Panc1 (cell line): ENCODE measurements around the gene ATP6V1G3. TPM values are rescaled to one million over a fixed set of nuclear protein-coding genes. Genes with fewer than 3 reads are reported as not detected.

Experiments
- ATAC-seq: fragments of 200-7000 bp; cut with Tn5 transposase; 2 replicates; pipeline ENCODE4 v1.9.1; 2020; ENCODE audit warnings: mild to moderate bottlenecking, moderate library complexity
- BruUV-seq: library from RNA; stranded (reverse); fragments of 400-500 nt; replicated peaks from 2 replicates; lab custom pipeline; 2021; lab: Mats Ljungman, UMichigan
- CTCF ChIA-PET: fragments of 300-600 bp; sonication (Branson Sonifier 250); formaldehyde crosslinking; loops from one replicate; lab custom pipeline; 2022; ENCODE audit warnings: antibody characterized with exemption; lab: Charles Lee
- POLR2A ChIA-PET: fragments of 300-600 bp; sonication (Branson Sonifier 250); formaldehyde crosslinking; loops from one replicate; lab custom pipeline; 2022; ENCODE audit warnings: antibody characterized with exemption; lab: Charles Lee
- DNase-seq: peaks from one replicate; pipeline ENCODE4 v3.0.0-alpha.2; 2010; ENCODE audit warnings: low read depth, low spot score
- H3K27ac ChIP-seq: 2 replicates; pipeline ENCODE4 v1.5.1; 2011; ENCODE audit warnings: mild to moderate bottlenecking, low read length, inconsistent platforms
- H3K27me3 ChIP-seq: fragments of 200-500 bp; sonication (Bioruptor generic); 2 replicates; pipeline ENCODE4 v1.6.0; 2014; ENCODE audit warnings: low read length, inconsistent platforms; ENCODE audit not compliant: control insufficient read depth, insufficient read depth
- H3K36me3 ChIP-seq: fragments of 200-500 bp; sonication (Bioruptor generic); 2 replicates; pipeline ENCODE4 v1.5.1; 2014; ENCODE audit warnings: inconsistent platforms, mild to moderate bottlenecking, low read length, moderate library complexity; ENCODE audit not compliant: control insufficient read depth, insufficient read depth
- H3K4me1 ChIP-seq: 2 replicates; pipeline ENCODE4 v1.5.1; 2011; ENCODE audit warnings: inconsistent platforms, mild to moderate bottlenecking, low read length, moderate library complexity; ENCODE audit not compliant: control insufficient read depth, insufficient read depth
- H3K4me3 ChIP-seq, 2 experiments: 2 replicates each; pipeline ENCODE4 v1.5.1; 2011 to 2012; ENCODE audit warnings: low read depth in 2 of 2, low read length in 2 of 2, mild to moderate bottlenecking in 2 of 2, inconsistent platforms in 1 of 2, moderate library complexity in 1 of 2
- H3K9me3 ChIP-seq: fragments of 200-500 bp; sonication (Bioruptor generic); 2 replicates; pipeline ENCODE4 v1.5.1; 2014; ENCODE audit warnings: low read depth, mild to moderate bottlenecking, inconsistent platforms, low read length, moderate library complexity; ENCODE audit not compliant: control insufficient read depth, insufficient read depth
- POLR2AphosphoS5 ChIP-seq: IDR thresholded peaks from 2 replicates; pipeline ENCODE4 v1.6.1; 2012; ENCODE audit warnings: mild to moderate bottlenecking, low read depth, low read length, moderate library complexity
- SIN3A ChIP-seq: IDR thresholded peaks from 2 replicates; pipeline ENCODE4 v1.6.1; 2012; ENCODE audit warnings: low read depth, mild to moderate bottlenecking, low read length, moderate library complexity, borderline replicate concordance; ENCODE audit not compliant: insufficient read depth
- TCF7L2 ChIP-seq: IDR thresholded peaks from 2 replicates; pipeline ENCODE4 v1.6.1; 2011; ENCODE audit warnings: mild to moderate bottlenecking, low read depth, low read length, inconsistent platforms
- in situ Hi-C: cut with HindIII; loops from 2 replicates; pipeline ENCODE4 v1.10.0; 2016; ENCODE audit warnings: low sequenced_read_pairs, low pct_unique_long_range_greater_than_20kb
- intact Hi-C: fragments of 100-400 bp; cut with micrococcal nuclease; formaldehyde crosslinking; loops from one replicate; pipeline ENCODE4 v1.10.0; 2022; ENCODE audit not compliant: unreplicated experiment
- total RNA-seq: library from RNA; stranded (reverse); gene quantifications from one replicate; pipeline ENCODE4 v1.2.1, GENCODE V29; 2021; ENCODE audit not compliant: unreplicated experiment
- TF ChIP-seq, protein P1 (sequence below), 2 experiments: IDR thresholded peaks; 2 replicates each; pipeline ENCODE4 v1.6.1; 2011 to 2012; ENCODE audit warnings: low read depth in 2 of 2, control low read depth in 1 of 2, low read length in 1 of 2, mild to moderate bottlenecking in 1 of 2, moderate library complexity in 1 of 2; ENCODE audit not compliant: insufficient read depth in 1 of 2
- TF ChIP-seq, protein P2 (sequence below): fragments of 450-650 bp; IDR thresholded peaks from 2 replicates; pipeline ENCODE4 v1.5.1; 2017; ENCODE audit warnings: mild to moderate bottlenecking

Gene ATP6V1G3
- total RNA-seq, 1 experiment from 2014 or later, result not detected

DNA sequence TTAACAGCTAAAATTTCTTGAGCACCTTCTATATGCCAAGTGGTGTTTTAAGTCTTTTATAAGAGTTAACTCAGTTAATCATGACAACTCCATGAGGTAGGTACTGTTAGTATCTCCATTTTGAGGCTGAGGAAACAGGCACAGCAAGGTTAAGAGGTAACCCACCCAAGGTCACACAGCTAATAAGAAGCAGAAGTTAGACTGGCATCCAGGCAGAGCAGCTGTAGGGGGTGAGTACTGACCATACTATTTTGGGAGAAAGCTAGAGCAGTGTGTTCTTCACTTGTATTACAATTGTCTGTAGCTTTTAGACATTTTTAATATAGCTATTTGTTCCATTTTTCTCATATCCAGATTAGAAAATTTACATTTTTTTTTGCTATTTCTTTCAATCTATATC lies 4.8 kb downstream of the ATP6V1G3 start:
- ATAC-seq, result no peak
- Histone ChIP-seq H3K27ac (no peak overlapping the region), H3K4me1 (no peaks in the 10 kb centered on the region), H3K27me3 (no peaks in the 10 kb centered on the region), H3K9me3 (no peaks in the 10 kb centered on the region), H3K36me3 (no peaks in the 10 kb centered on the region), H3K4me3 (no peak overlapping the region)
- intact Hi-C loops, result no loop called here
- CTCF ChIA-PET, result no interaction called here
- TF ChIP-seq TCF7L2, result no peak
- TF ChIP-seq, protein P1, sequence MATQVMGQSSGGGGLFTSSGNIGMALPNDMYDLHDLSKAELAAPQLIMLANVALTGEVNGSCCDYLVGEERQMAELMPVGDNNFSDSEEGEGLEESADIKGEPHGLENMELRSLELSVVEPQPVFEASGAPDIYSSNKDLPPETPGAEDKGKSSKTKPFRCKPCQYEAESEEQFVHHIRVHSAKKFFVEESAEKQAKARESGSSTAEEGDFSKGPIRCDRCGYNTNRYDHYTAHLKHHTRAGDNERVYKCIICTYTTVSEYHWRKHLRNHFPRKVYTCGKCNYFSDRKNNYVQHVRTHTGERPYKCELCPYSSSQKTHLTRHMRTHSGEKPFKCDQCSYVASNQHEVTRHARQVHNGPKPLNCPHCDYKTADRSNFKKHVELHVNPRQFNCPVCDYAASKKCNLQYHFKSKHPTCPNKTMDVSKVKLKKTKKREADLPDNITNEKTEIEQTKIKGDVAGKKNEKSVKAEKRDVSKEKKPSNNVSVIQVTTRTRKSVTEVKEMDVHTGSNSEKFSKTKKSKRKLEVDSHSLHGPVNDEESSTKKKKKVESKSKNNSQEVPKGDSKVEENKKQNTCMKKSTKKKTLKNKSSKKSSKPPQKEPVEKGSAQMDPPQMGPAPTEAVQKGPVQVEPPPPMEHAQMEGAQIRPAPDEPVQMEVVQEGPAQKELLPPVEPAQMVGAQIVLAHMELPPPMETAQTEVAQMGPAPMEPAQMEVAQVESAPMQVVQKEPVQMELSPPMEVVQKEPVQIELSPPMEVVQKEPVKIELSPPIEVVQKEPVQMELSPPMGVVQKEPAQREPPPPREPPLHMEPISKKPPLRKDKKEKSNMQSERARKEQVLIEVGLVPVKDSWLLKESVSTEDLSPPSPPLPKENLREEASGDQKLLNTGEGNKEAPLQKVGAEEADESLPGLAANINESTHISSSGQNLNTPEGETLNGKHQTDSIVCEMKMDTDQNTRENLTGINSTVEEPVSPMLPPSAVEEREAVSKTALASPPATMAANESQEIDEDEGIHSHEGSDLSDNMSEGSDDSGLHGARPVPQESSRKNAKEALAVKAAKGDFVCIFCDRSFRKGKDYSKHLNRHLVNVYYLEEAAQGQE (IDR thresholded peaks at IDR 0.05; ENCODE audit: insufficient read depth in 1 of 2, low read depth in 2 of 2, low read length in 1 of 2), result no peak
- TF ChIP-seq SIN3A, result no peak
- TF ChIP-seq POLR2AphosphoS5, result no peak
- TF ChIP-seq, protein P2, sequence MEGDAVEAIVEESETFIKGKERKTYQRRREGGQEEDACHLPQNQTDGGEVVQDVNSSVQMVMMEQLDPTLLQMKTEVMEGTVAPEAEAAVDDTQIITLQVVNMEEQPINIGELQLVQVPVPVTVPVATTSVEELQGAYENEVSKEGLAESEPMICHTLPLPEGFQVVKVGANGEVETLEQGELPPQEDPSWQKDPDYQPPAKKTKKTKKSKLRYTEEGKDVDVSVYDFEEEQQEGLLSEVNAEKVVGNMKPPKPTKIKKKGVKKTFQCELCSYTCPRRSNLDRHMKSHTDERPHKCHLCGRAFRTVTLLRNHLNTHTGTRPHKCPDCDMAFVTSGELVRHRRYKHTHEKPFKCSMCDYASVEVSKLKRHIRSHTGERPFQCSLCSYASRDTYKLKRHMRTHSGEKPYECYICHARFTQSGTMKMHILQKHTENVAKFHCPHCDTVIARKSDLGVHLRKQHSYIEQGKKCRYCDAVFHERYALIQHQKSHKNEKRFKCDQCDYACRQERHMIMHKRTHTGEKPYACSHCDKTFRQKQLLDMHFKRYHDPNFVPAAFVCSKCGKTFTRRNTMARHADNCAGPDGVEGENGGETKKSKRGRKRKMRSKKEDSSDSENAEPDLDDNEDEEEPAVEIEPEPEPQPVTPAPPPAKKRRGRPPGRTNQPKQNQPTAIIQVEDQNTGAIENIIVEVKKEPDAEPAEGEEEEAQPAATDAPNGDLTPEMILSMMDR, result no peak
- no peak for DNase-seq
- BruUV-seq, result no TSS peak
- POLR2A ChIA-PET, result no interaction called here
- in situ Hi-C loops, result no loop called here

DNA sequence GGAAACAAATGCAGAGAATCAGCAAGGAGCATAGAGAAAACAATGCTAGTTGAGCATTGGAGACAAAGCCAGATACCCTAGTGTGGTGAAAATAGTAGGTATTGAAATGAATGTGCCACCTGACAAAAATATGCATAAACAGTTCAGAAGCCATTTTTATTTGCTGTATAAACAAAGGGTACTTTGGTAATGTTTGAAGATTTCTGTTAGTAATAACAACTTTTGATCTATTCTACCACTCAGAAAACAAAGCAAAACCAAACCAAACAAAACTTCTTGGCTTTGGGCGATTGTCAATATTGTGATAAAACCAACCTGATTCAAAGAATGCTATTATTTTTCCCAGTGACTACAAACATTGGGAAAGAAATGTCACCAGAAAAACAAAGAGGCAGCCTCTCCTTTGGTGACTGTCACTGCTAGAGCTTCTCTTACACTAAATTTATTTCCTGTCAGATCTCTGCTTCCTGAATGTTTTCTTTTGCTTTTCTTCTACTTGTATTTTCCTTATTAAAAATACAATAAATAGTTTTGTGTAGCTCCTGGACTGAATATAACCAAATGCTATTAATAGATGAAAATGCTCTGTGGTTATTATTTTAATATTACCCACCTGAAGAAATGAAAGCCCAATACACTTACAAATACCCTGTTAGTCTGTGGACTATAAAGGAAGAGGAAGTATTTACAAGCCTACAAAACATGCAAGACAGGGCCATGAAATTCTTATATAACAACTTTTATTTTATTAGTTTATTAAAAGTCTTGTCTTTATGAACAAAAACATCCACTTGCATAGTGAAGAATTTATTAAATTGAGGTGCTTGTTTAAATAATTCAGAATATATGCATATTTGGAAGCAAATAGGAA lies 5.7 kb downstream of the ATP6V1G3 start:
- no peaks in the 10 kb centered on the region for H3K27me3 ChIP-seq
- TF ChIP-seq SIN3A, result no peak
- TF ChIP-seq TCF7L2, result no peak
- TF ChIP-seq, protein P1 (IDR thresholded peaks at IDR 0.05; ENCODE audit: insufficient read depth in 1 of 2, low read depth in 2 of 2, low read length in 1 of 2), result no peak
- TF ChIP-seq POLR2AphosphoS5, result no peak
- H3K36me3 ChIP-seq, result no peaks in the 10 kb centered on the region
- no peak for DNase-seq
- ChIA-PET CTCF (no interaction called here), POLR2A (interaction anchor here (0.6 kb wide), 1 partner anchor 138 kb away, joined by 3 read pairs; no protein-coding TSS in a partner anchor)
- BruUV-seq, result no TSS peak
- in situ Hi-C loops (no loop called here), intact Hi-C loops (no loop called here)
- no peaks in the 10 kb centered on the region for H3K4me1 ChIP-seq
- H3K4me3 ChIP-seq, result no peak overlapping the region
- H3K27ac ChIP-seq, result no peak overlapping the region
- ATAC-seq, result no peak; the same call in 1 of the 2 replicates
- no peaks in the 10 kb centered on the region for H3K9me3 ChIP-seq
